ENCODE measurements around the gene ERLIN1. TPM values are rescaled to one million over a fixed set of nuclear protein-coding genes. Genes with fewer than 3 reads are reported as not detected.

ERLIN1 gene
- total and polyA plus RNA-seq, 10 of the 15 experiments (the other 5 are each of a cell fraction or from before 2014, with no cell fraction given) = 4.9 to 21.7 (median 13.0) TPM

- TF ChIP-seq SIN3A (IDR thresholded peaks at IDR 0.05; ENCODE audit: low read depth, low read length) (no peak), SMC3 (IDR thresholded peaks at IDR 0.05; ENCODE audit: borderline replicate concordance, low read length) (no peak), REST (IDR thresholded peaks at IDR 0.05; ENCODE audit: low read depth, low read length) (no peak), PBX3 (IDR thresholded peaks at IDR 0.05; ENCODE audit: insufficient replicate concordance, low read depth, low read length) (no peak), ZNF622 (IDR thresholded peaks at IDR 0.05) (no peak), IRF5 (IDR thresholded peaks at IDR 0.05; ENCODE audit: borderline replicate concordance) (no peak), IKZF1 (conservative IDR thresholded peaks at IDR 0.05) (no peak), USF2 (IDR thresholded peaks at IDR 0.05; ENCODE audit: borderline replicate concordance, low read depth, low read length) (no peak), CHD2 (IDR thresholded peaks at IDR 0.05; ENCODE audit: borderline replicate concordance, low read depth, low read length) (no peak)
- Histone ChIP-seq H3K27ac (ENCODE audit: control insufficient read depth, insufficient read depth) (no peak overlapping the region), H3K4me3 (no peak overlapping the region), H3K27me3 (replicated peaks in 1 of 2; ENCODE audit: control insufficient read depth in 2 of 2, insufficient read depth in 2 of 2, low read length in 1 of 2) (no peaks in the 10 kb centered on the region), H3K79me2 (ENCODE audit: control insufficient read depth, insufficient read depth, low read length) (peaks cover 22% of the 10 kb centered on the region), H3K4me2 (ENCODE audit: control insufficient read depth, insufficient read depth) (no peak overlapping the region), H3K9ac (ENCODE audit: control insufficient read depth, insufficient read depth, low read length) (no peak overlapping the region), H4K20me1 (ENCODE audit: control insufficient read depth, insufficient read depth) (no peaks in the 10 kb centered on the region), H3K4me1 (ENCODE audit: control insufficient read depth, insufficient read depth, low read length) (no peaks in the 10 kb centered on the region), H3K9me3 (replicated peaks; ENCODE audit: control insufficient read depth, insufficient read depth, low read length) (no peaks in the 10 kb centered on the region), H2AFZ (ENCODE audit: control insufficient read depth, low read depth, low read length) (no peak overlapping the region), H3K36me3 (ENCODE audit: control insufficient read depth in 2 of 2, insufficient read depth in 2 of 2, low read length in 1 of 2) (peaks cover 0 to 29% of the 10 kb centered on the region in 2 experiments; a peak in 3 of 4 replicates)
- ChIA-PET RAD21 (ENCODE audit: unreplicated experiment) (interaction anchor here (1.3 kb wide), 1 partner anchor 294 kb away, joined by 3 read pairs; no protein-coding TSS in a partner anchor), CTCF (interaction anchor here (1.3 kb wide), 2 partner anchors 35 to 295 kb away, joined by 3 read pairs; no protein-coding TSS in a partner anchor), SMC1A (ENCODE audit: uncharacterized antibody, unreplicated experiment) (interaction anchor here (0.7 to 1.4 kb wide), 5 partner anchors 9 to 285 kb away, joined by 3 to 4 read pairs (median 3); no protein-coding TSS in a partner anchor), POLR2A (no interaction called here)
- DNase-seq (ENCODE audit: low read depth, low spot score) (no peak), FAIRE-seq (no peak), ATAC-seq (no peak)
- intact Hi-C loops (cut with micrococcal nuclease; ENCODE audit: unreplicated experiment) = loop anchor here (10.0 kb wide), 1 partner anchor 369 kb away; no protein-coding TSS in a partner anchor
- 86% methylated on average over 5 of the region's 5 CpGs for WGBS (ENCODE audit: insufficient coverage, insufficient replicate concordance, low lambda C conversion rate, missing lambda C conversion rate)
- in situ Hi-C loops (cut with MboI) = no loop called here
- BruUV-seq (replicated peaks) = no TSS peak
These were observed 38.0 kb upstream of the ERLIN1 start for GRCh38 chr10:100223879-100224278.
